Stomach (tissue), 4 donors: Measurements from ENCODE around the gene ATG14.

Experiments
- POLR2A ChIP-seq, 4 donors: fragments of 450-650 bp; IDR thresholded peaks; one replicate each; pipeline ENCODE4 v1.6.1; 2016; ENCODE audit warnings: antibody characterized with exemption in 4 of 4, control low read depth in 2 of 4, mild to moderate bottlenecking in 1 of 4, moderate library complexity in 1 of 4
- POLR2AphosphoS5 ChIP-seq, 3 donors: sonication (generic); formaldehyde crosslinking; IDR thresholded peaks; one replicate each; pipeline ENCODE4 v1.6.1; 2016; ENCODE audit warnings: antibody characterized with exemption in 3 of 3
- TF ChIP-seq, protein P1 (sequence below), 7 experiments: fragments of 450-650 bp in 4 of 7; fragments of 200-600 bp in 3 of 7; sonication (generic) in 3 of 7; IDR thresholded peaks; one replicate each; pipeline ENCODE4 v1.5.1; 2016 to 2019; ENCODE audit warnings: antibody characterized with exemption in 7 of 7, control low read depth in 2 of 7, mild to moderate bottlenecking in 1 of 7

- TF ChIP-seq, protein P1, sequence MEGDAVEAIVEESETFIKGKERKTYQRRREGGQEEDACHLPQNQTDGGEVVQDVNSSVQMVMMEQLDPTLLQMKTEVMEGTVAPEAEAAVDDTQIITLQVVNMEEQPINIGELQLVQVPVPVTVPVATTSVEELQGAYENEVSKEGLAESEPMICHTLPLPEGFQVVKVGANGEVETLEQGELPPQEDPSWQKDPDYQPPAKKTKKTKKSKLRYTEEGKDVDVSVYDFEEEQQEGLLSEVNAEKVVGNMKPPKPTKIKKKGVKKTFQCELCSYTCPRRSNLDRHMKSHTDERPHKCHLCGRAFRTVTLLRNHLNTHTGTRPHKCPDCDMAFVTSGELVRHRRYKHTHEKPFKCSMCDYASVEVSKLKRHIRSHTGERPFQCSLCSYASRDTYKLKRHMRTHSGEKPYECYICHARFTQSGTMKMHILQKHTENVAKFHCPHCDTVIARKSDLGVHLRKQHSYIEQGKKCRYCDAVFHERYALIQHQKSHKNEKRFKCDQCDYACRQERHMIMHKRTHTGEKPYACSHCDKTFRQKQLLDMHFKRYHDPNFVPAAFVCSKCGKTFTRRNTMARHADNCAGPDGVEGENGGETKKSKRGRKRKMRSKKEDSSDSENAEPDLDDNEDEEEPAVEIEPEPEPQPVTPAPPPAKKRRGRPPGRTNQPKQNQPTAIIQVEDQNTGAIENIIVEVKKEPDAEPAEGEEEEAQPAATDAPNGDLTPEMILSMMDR (IDR thresholded peaks at IDR 0.05) = no peak
- no peak for TF ChIP-seq POLR2A (IDR thresholded peaks at IDR 0.05)
- no peak for TF ChIP-seq POLR2AphosphoS5 (IDR thresholded peaks at IDR 0.05)
Observed at GRCh38 chr14:55328317-55328716, 83.3 kb downstream of the ATG14 start.
